GM18870 (cell line): ENCODE measurements around the gene FOXN1.
"Not testable (repeated sequence)": the region's sequence is repeated elsewhere in the genome, so short reads cannot be mapped to it uniquely, and the experiment has no call there.

Experiments
- ATAC-seq: cut with Tn5 transposase; IDR thresholded peaks from one replicate; pipeline ENCODE4 v1.9.1; 2021; ENCODE audit warnings: moderate library complexity; ENCODE audit not compliant: unreplicated experiment

FOXN1 gene, protein sequence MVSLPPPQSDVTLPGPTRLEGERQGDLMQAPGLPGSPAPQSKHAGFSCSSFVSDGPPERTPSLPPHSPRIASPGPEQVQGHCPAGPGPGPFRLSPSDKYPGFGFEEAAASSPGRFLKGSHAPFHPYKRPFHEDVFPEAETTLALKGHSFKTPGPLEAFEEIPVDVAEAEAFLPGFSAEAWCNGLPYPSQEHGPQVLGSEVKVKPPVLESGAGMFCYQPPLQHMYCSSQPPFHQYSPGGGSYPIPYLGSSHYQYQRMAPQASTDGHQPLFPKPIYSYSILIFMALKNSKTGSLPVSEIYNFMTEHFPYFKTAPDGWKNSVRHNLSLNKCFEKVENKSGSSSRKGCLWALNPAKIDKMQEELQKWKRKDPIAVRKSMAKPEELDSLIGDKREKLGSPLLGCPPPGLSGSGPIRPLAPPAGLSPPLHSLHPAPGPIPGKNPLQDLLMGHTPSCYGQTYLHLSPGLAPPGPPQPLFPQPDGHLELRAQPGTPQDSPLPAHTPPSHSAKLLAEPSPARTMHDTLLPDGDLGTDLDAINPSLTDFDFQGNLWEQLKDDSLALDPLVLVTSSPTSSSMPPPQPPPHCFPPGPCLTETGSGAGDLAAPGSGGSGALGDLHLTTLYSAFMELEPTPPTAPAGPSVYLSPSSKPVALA

DNA sequence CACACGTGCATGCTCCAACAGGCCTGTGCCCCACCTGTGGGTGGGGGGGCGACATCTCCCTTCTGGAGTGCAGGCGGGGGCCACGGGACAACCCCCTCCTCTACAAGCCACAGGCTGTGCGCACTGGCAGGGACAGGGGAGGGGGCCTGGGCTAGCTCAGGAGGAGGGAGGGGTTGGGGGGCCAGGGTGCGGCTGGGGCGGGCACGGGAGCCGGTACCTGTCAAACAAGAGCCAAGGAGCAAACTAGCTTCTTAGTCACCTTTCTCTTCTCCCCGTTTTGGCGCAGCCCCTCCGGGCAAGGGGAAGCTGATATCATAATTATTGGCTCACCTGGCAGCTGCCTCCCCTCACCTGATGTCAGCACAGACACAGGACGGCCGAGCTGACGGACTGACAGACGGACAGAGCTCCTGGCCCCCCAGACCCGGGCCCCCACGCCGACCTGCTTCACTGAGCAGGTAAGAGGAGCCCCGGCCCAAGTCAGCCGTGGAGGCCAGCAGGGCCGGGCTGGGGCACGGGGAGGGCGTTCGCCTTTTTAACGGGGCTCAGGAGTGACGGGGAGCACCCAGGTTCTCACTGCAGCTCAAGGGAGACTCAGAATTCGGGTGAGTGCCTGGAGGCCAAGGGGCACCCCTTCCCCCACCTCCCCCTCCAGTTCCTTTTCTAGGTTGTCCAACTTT, at the start of gene FOXN1:
Gene FOXN1 (plus strand): TSS at position 363 of the 680 bp plus-strand sequence. CDS start 17,622 bp downstream, outside the sequence.
- no peak for ATAC-seq

DNA sequence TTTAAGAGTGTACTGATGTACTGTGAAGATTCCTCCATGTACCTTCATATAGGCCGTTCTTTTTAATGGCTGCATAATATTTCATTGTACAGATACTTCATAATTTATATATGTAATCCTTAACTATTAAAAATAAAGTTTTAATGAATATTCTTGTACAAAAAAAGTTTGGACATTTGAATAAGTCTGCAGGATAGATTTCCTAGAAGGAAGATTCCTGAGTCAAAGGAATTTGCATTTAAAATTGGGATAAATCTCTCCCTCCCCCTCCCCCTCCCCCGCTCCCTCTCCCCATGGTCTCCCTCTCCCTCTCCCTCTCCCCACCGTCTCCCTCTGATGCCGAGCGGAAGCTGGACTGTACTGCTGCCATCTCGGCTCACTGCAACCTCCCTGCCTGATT, 48.3 kb upstream of the FOXN1 start:
- no peak for ATAC-seq

DNA sequence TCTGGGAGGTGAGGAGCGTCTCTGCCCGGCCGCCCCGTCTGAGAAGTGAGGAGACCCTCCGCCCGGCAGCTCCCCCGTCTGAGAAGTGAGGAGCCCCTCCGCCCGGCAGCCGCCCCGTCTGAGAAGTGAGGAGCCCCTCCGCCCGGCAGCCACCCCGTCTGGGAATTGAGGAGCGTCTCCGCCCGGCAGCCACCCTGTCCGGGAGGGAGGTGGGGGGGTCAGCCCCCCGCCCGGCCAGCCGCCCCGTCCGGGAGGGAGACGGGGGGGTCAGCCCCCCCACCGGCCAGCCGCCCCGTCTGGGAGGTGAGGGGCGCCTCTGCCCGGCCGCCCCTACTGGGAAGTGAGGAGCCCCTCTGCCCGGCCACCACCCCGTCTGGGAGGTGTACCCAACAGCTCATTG, 47.3 kb upstream of the FOXN1 start:
- ATAC-seq = not testable (repeated sequence)

DNA sequence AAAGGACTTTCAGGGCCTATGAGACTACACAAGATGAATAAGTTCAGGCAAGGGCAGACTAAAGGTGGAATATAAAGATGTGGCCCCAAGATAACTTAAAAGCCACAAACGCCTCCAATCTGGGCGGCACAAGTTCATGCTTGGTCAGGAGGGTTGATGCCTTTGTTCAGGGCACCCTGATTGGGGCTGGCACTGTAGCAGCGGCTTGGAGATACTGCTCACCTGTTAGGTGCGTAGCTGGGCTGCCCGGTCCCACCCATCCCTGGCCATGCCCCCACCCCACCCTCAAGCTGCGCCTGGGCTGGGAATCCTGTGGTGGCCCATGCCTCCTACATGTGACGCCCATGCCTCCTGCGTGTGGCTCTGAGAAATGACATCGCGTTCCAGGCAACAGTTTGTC, 45.2 kb upstream of the FOXN1 start:
- ATAC-seq = no peak

DNA sequence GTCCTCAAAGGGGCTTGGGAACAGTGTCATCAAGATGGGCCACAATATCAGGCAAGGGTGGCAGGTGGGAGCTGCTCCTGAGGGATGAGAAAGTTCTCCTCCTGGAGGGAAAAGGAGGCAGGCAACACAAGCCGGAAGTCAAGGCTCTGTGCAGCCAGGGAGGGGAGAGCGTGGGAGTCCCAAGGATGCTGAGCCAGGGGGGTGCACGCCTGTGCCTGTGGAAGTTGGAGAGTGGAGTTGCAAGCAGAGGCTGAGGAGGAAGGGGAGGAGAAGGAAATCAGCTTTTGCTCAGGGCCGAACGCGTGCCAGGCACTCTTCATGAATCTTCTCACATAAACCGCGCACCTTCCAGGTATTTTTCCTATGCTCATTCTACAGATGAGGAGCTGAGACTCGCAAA, 40.1 kb upstream of the FOXN1 start:
- ATAC-seq = no peak

DNA sequence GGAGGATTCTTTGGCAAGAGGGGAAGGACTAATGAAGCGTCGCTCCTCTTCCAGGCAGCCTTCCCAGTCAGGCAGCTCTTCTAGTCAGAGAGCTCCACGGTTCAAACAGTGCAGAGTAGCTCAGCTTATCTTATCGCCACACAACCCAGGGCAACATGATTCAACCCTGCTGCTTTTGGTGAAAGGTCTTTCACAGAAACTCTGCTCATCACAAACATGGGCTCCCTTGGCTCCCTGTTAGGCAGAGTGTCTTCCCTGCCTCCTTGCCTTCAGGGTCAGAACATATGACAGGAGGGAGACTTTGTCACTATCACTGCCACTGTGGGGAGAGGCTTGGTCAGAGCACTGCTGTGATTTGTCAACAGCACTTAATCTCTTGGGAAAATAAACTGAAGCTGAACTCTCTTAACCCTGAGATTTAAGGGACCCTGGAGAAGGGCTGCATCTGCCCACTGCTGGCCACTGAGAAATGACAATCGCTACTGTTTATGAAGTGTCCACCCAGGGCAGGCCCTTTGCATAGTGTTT, 39.6 kb upstream of the FOXN1 start:
- no peak for ATAC-seq

DNA sequence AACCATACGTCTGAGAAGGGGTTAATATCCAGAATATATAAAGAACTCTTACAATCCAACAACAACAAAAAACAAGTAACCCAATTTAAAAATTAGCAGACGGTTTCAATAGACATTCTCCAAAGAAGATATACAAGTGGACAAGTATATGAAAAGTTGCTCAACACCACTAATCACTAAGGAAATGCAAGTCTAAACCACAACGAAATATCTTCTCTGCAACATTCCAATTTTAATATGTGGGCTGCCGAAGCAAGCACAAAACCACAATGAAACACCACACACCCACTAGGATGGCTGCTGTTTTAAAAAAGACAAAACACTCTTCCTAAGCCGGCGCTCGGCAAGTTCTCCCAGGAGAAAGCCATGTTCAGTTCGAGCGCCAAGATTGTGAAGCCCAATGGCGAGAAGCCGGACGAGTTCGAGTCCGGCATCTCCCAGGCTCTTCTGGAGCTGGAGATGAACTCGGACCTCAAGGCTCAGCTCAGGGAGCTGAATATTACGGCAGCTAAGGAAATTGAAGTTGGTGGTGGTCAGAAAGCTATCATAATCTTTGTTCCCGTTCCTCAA, 38.6 kb upstream of the FOXN1 start:
- no peak for ATAC-seq

DNA sequence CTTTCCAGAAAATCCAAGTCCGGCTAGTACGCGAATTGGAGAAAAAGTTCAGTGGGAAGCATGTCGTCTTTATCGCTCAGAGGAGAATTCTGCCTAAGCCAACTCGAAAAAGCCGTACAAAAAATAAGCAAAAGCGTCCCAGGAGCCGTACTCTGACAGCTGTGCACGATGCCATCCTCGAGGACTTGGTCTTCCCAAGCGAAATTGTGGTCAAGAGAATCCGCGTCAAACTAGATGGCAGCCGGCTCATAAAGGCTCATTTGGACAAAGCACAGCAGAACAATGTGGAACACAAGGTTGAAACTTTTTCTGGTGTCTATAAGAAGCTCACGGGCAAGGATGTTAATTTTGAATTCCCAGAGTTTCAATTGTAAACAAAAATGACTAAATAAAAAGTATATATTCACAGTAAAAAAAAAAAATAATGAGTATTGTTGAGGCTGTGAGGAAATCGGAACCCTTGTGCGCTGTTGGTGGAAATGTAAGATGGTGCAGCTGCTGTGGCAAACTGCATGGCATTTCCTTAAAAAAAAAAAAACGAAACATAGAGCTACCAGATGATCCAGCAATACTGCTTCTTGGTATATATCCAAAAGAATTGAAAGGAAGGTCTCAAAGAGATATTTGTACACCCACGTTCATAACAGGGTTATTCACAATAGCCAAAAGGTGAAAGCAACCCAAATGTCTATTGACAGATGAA, 38.0 kb upstream of the FOXN1 start:
- ATAC-seq = not testable (repeated sequence)

DNA sequence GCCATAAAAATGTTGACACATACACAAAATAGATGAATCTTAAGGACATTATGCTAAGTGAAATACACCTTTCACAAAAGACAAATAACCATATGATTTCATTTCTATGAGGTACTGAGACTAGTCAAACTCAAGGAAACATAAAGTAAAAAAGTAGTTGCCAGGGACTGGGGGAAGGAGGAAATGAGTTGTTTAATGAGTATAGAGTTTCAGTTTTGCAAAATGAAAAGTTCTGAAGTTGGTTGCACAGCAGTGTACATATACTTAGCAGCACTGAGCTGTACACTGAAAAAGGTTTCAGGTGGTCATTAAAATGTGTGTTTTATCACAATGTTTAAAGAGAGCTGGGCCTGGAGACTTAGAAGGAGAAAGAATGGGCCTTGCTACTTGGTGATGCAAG, 37.4 kb upstream of the FOXN1 start:
- ATAC-seq = peak; percentile 74

DNA sequence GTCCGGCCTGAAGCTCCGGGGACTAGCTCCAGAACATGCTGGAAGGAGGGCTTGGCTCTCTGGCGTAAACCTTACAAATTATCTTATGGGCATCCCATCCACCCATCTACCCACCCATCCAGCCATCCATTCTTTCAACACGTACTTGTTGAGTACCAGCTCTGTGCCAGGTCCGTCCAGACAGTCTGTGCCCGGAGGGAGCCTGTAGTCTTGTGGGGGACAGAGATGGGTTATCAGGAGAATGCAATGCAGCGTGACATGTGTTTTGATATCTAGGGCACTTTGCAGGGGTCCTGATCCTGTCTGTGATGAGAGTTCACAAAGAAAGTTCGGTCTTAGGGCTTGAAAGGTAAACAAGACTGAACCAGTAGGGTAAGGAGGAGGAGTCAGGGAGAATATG, 36.8 kb upstream of the FOXN1 start:
- ATAC-seq = no peak

DNA sequence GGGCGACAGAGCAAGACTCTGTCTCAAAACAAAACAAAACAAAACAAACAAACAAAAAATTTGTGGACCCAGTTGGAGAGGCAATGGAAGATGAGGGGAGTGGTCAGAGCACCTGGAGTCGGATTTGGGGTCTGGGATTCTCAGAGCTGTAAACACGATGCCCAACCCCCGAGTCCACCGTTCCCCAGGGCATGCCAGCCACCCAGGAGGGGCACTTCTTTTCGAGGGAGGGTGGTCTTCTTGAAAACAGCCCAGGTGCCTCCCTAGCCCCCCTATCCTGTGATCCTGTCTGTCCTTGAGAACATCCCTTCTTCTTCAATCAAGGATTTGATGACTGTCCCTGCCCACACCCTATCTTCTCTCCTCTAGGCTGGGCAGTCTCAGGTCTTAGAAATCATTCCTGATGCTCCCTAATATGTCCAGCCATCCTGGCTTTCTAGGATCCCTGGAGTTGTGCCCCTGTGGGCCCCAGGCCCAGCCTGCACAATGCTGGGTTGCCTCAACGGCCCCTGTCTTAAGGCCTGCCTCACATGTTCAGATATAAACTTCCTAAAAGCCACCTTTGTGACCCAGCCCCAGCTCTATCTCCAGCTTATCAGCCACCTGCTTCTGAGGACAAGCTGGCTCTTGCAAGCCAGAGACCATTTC, 35.8 kb upstream of the FOXN1 start:
- no peak for ATAC-seq

DNA sequence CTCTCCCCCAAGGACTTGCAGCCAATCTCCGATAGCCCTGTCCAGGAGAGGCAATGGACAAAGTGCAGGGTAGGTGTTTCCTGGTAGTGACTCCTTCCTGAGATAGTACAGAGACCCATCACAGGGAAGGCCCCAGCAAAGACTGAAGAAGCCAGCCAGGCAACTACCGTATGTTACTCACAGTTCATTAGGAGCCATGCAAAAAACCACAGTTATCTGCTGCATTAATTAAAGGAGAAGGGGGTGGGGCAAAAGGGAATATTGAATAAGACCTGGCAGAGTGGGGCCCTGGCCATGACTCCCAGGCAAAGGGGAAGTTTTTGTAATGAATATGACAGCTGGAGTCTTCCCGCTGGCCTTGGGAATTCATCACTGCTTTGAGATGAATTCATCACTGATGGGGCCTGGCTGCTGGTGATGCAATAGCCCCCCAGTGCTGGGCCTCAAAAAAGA, 35.2 kb upstream of the FOXN1 start:
- ATAC-seq = no peak

DNA sequence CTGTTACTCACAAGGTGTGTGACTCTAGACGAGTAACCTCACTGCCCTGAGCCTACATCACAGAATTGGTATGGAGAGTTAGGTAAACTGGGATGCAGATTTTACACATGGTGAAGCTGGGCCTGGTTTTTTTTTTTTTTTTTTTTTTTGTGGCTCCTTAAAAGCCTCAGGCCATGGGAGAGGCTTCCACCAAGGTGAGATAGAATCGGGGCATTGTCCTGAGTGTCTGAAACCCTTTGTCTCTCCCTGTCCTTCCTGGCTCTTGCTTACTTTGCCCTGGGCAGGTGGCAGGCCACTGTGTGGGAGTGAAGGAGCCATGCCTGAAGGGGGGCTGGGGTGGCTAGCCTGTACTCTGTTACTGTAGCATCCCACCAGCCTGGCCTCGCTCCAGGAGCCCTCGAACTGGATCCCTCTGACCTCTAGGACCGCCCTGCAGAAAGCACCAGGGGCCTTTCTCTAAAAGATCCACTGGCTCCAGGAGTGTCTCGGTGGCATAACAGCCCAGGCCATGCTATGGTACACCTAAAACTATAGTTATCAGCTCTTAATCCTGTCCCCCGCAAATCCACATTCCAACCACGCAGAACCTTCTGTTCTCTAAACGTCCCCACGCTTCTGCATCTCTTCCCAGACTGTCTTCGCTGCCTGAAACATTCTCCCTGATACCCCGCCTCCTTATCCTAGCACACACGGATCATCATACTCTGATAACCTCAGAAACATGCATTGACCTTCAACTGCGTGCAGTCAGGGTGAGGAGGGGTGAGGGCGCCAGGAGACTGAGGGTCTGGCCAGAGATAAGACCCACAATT, 34.4 kb upstream of the FOXN1 start:
- ATAC-seq = no peak

DNA sequence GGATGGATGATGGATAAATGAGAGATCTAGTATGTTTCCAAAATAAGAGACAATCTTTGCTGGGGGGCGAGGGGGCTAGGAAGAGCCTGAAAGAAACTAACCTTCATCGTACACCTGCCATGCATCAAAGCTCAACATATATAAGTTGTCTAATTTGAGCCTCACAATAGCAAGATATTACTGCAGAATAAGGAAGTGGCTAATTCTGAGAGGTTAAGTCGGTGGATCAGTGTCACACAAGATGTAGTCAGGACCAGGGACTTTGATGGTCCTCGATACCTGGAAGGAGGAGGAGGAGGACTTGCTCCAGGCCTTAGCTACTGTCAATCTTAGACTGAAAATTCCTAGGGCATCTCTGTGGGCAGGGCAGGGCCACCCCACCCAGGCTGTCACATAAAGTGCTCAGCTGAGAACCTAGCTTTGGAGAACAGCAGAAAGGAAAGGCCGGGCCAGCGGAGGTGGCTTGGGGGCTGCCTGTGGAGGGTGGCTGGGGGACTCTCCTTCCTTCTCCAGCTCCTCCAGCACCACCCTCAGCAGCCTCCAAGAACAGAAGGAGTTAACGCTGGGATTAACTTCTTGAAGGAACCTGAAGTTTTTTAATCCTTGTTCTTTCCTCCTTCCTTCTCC, 33.2 kb upstream of the FOXN1 start:
- ATAC-seq = no peak

DNA sequence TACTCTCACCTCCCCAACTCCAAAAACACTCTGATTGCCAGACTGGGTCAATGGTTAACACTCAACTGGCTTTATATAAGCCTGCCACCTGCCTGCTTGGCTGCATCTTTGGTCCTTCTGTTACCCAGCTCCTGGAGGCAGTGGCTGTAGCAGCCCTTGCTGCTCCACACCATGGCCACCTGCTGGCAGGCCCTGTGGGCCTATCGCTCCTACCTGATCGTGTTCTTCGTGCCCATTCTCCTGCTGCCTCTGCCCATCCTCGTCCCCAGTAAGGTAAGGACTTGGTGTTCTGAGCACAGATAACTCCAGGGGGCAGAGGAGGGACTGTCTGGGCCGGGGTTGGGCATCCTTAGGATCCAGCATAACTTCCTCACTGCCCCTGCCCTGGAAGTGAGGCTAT, 32.6 kb upstream of the FOXN1 start, which contains the start of gene SLC13A2:
Gene SLC13A2 (plus strand): TSS at position 103 of the 400 bp plus-strand sequence. CDS start 69 bp downstream, at position 172.
- ATAC-seq = no peak

DNA sequence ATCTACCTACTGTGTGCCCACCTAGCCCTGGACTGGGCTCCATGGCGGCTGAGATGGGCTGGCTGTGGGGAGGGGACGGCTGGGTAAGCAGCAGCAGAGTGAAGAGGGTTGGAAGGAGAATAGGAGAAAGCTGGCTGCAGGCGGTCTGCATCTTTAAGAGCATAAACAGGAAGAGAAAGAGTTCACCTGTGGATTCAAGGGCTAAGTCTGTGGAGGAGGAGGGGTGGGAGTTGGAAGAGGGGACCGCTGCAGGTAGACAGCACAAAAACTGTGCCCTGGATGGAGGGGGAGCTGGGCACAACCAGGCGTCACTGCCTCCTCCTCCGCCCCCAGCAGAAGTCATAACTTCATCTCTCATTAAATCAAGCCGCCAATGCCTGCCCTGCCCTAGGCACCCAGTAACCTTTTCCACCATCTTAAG, 32.0 kb upstream of the FOXN1 start:
- no peak for ATAC-seq

DNA sequence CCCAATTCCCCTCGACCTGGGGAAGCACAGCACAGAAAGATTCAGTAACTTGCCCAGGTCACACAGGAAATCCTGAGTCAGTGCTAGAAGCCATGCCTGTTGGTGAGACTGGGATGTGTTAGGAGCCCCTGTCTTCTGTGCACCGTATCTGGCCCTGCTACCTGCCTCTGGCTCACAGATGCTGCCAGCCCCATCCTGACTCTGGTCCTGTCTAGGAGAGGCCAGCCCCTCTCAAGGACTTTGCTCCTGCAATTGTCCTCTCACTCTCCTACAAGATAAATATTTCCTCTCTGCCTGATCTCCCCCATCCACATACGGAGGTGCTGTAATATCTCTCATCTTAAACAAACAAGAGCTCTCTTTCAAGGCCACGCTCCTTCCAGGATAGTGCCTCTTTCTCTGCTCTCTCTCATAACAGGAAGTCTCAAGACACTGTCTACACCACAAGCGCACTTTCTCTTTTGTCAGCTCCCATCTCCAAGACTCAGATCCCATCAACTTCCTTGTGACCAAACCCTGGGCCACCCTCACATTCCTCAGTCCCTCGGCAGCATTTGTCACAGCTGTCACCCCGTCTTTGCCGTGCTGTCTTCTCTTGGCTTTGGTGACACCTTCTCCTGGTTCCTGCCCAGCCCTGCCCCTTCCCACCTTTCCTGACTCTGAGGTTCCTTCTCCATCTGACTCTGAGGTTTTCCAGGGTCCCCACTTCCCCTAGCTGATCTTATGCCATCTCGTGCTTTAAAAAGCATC, 30.8 kb upstream of the FOXN1 start:
- no peak for ATAC-seq
